GM23248 (cell line): ENCODE results near the gene SYPL1. TPM values are rescaled to one million over a fixed set of nuclear protein-coding genes. Genes with fewer than 3 reads are reported as not detected.
A peak's percentile ranks its signal among the peaks of the same experiment; 100 is the strongest.

ENCODE experiments used
- DNase-seq: peaks from one replicate; pipeline ENCODE4 v3.0.0-alpha.2; 2015
- H2AFZ ChIP-seq: fragments of 200-600 bp; sonication (generic); 2 replicates; pipeline ENCODE4 v1.6.1; 2016; ENCODE audit warnings: antibody characterized with exemption
- H3F3A ChIP-seq: fragments of 200-600 bp; sonication (generic); 2 replicates; pipeline ENCODE4 v1.6.1; 2016; ENCODE audit warnings: mild to moderate bottlenecking, antibody characterized with exemption, mixed run types; ENCODE audit not compliant: insufficient read depth
- H3K27ac ChIP-seq: fragments of 200-600 bp; sonication (generic); 2 replicates; pipeline ENCODE4 v1.5.1; 2016; ENCODE audit warnings: mild to moderate bottlenecking
- H3K27me3 ChIP-seq: fragments of 200-600 bp; sonication (generic); replicated peaks from 2 replicates; pipeline ENCODE4 v1.6.1; 2016; ENCODE audit warnings: mild to moderate bottlenecking; ENCODE audit not compliant: insufficient read depth
- H3K36me3 ChIP-seq: fragments of 200-600 bp; sonication (generic); 2 replicates; pipeline ENCODE4 v1.6.1; 2016; ENCODE audit warnings: low read depth, mild to moderate bottlenecking
- H3K4me1 ChIP-seq: fragments of 200-600 bp; sonication (generic); 2 replicates; pipeline ENCODE4 v1.6.1; 2016; ENCODE audit warnings: mild to moderate bottlenecking; ENCODE audit not compliant: insufficient read depth
- H3K4me2 ChIP-seq: fragments of 200-600 bp; sonication (generic); one replicate; pipeline ENCODE4 v1.6.1; 2016; ENCODE audit warnings: mild to moderate bottlenecking; ENCODE audit not compliant: unreplicated experiment
- H3K4me3 ChIP-seq: fragments of 200-600 bp; sonication (generic); 2 replicates; pipeline ENCODE4 v1.5.1; 2016; ENCODE audit warnings: mild to moderate bottlenecking
- H3K79me2 ChIP-seq: fragments of 200-600 bp; sonication (generic); 2 replicates; pipeline ENCODE4 v1.6.1; 2016; ENCODE audit warnings: mild to moderate bottlenecking; ENCODE audit not compliant: insufficient read depth
- H3K9ac ChIP-seq: fragments of 200-600 bp; sonication (generic); 2 replicates; pipeline ENCODE4 v1.6.1; 2016; ENCODE audit warnings: mild to moderate bottlenecking
- H3K9me2 ChIP-seq: fragments of 200-600 bp; sonication (generic); 2 replicates; pipeline ENCODE4 v1.6.1; 2016; ENCODE audit warnings: mixed run types, mild to moderate bottlenecking, moderate library complexity; ENCODE audit not compliant: insufficient read depth
- H3K9me3 ChIP-seq: fragments of 200-600 bp; sonication (generic); one replicate; pipeline ENCODE4 v1.6.1; 2017; ENCODE audit warnings: low read depth
- H4K20me1 ChIP-seq: fragments of 200-600 bp; sonication (generic); 2 replicates; pipeline ENCODE4 v1.6.0; 2016; ENCODE audit not compliant: insufficient read depth
- EZH2 ChIP-seq: fragments of 200-600 bp; sonication (generic); IDR thresholded peaks from 2 replicates; pipeline ENCODE4 v1.6.1; 2018; ENCODE audit warnings: antibody characterized with exemption, mild to moderate bottlenecking; ENCODE audit not compliant: insufficient read depth, poor library complexity, severe bottlenecking
- EZH2phosphoT487 ChIP-seq: fragments of 200-600 bp; sonication (generic); IDR thresholded peaks from 2 replicates; pipeline ENCODE4 v1.6.1; 2018; ENCODE audit warnings: antibody characterized with exemption, moderate library complexity, mild to moderate bottlenecking, low read depth; ENCODE audit not compliant: insufficient read depth
- WGBS, 2 experiments: methylation state at CpG; one replicate each; pipeline ENCODE4 v1.1.6; 2015 to 2017; ENCODE audit warnings: low lambda C conversion rate in 2 of 2, low coverage in 1 of 2; ENCODE audit errors: missing lambda C conversion rate in 2 of 2; 5-methylcytosine and 5-hydroxymethylcytosine counted together
- in situ Hi-C: fragments of 300-500 bp; cut with MboI; formaldehyde crosslinking; loops from 2 replicates; pipeline ENCODE4 v1.15.0; 2020
- polyA plus RNA-seq: library from polyadenylated mRNA; unstranded; fragments of >200 nt; fragmentation: Nextera tagmentation; extraction: Ambion mirVana; gene quantifications from 2 replicates; pipeline ENCODE4 v1.2.1, GENCODE V29; 2016
- total RNA-seq: library from RNA; depleted of rRNA; stranded (reverse); fragments of >200 nt; shearing (Covaris generic); gene quantifications from 2 replicates; pipeline ENCODE4 v1.2.3, GENCODE V29; 2014; rRNA removed

Gene SYPL1
- total RNA-seq (49.0 and 59.7 TPM in 2 replicates), polyA plus RNA-seq (105 and 110 TPM in 2 replicates)

- peak; percentile 93 for DNase-seq
- Histone ChIP-seq H3K27me3 (no peaks in the 10 kb centered on the region), H3K4me3 (peak within 1 kb of the TSS; percentile 98), H2AFZ (peak within 1 kb of the TSS; percentile 92), H3K9me3 (no peaks in the 10 kb centered on the region), H3K4me1 (peaks cover 22% of the 10 kb centered on the region), H3K27ac (peak within 1 kb of the TSS; percentile 96), H3K79me2 (peaks cover 42% of the 10 kb centered on the region), H4K20me1 (0 out of 2 replicates have a peak, but pooled peaks cover 8% of the 10 kb centered on the region), H3K9me2 (no peaks in the 10 kb centered on the region), H3F3A (peaks cover 7% of the 10 kb centered on the region), H3K36me3 (no peaks in the 10 kb centered on the region), H3K4me2 (peak within 1 kb of the TSS; percentile 94), H3K9ac (peak within 1 kb of the TSS; percentile 95)
- in situ Hi-C loops = no loop called here
- 1 to 2% methylated on average over 33 to 61 of the region's 76 CpGs for WGBS, 2 experiments
- no peak for TF ChIP-seq EZH2
These were observed at the start of gene SYPL1 for GRCh38 chr7:106112118-106112971. SYPL1 (minus strand) TSS chr7:106112312; CDS start chr7:106112208, 104 bp downstream.

GRCh38 chr7:106155027-106155426, 42.9 kb upstream of the SYPL1 start:
- H3F3A ChIP-seq = no peaks in the 10 kb centered on the region
- H3K4me3 ChIP-seq = no peak overlapping the region
- 0 out of 2 replicates have a peak, but pooled peaks cover 2% of the 10 kb centered on the region for H3K4me1 ChIP-seq
- no peak overlapping the region for H3K9ac ChIP-seq
- no peak overlapping the region for H3K27ac ChIP-seq
- H2AFZ ChIP-seq = no peak overlapping the region
- H3K36me3 ChIP-seq = no peaks in the 10 kb centered on the region
- no peaks in the 10 kb centered on the region for H4K20me1 ChIP-seq
- 49 to 70% methylated on average over 4 of the region's 4 CpGs for WGBS, 2 experiments
- TF ChIP-seq EZH2phosphoT487 (no peak), EZH2 (no peak)
- H3K9me3 ChIP-seq = no peaks in the 10 kb centered on the region
- H3K9me2 ChIP-seq = no peaks in the 10 kb centered on the region
- in situ Hi-C loops = loop anchor here (10.0 kb wide), 1 partner anchor 390 kb away; no protein-coding TSS in a partner anchor
- no peak for DNase-seq
- H3K4me2 ChIP-seq = no peak overlapping the region
- peaks cover 11% of the 10 kb centered on the region for H3K27me3 ChIP-seq
- H3K79me2 ChIP-seq = no peaks in the 10 kb centered on the region

GRCh38 chr7:106153891-106154449, 41.9 kb upstream of the SYPL1 start:
- Histone ChIP-seq H3K4me2 (peak overlapping the region; percentile 67), H3K9me2 (no peaks in the 10 kb centered on the region), H3K9me3 (no peaks in the 10 kb centered on the region), H3K27ac (no peak overlapping the region), H3K9ac (no peak overlapping the region), H3K4me1 (0 out of 2 replicates have a peak, but pooled peaks cover 2% of the 10 kb centered on the region), H2AFZ (peak overlapping the region; percentile 57), H3K36me3 (no peaks in the 10 kb centered on the region), H4K20me1 (no peaks in the 10 kb centered on the region), H3K27me3 (peaks cover 2% of the 10 kb centered on the region), H3K79me2 (no peaks in the 10 kb centered on the region), H3K4me3 (peak overlapping the region; percentile 58), H3F3A (no peaks in the 10 kb centered on the region)
- TF ChIP-seq EZH2 (no peak), EZH2phosphoT487 (no peak)
- 37 to 39% methylated on average over 15 of the region's 15 CpGs for WGBS, 2 experiments
- in situ Hi-C loops = loop anchor here (5.0 to 10.0 kb wide), 2 partner anchors 97 to 389 kb away; no protein-coding TSS in a partner anchor
- DNase-seq = peak; percentile 91

DNA sequence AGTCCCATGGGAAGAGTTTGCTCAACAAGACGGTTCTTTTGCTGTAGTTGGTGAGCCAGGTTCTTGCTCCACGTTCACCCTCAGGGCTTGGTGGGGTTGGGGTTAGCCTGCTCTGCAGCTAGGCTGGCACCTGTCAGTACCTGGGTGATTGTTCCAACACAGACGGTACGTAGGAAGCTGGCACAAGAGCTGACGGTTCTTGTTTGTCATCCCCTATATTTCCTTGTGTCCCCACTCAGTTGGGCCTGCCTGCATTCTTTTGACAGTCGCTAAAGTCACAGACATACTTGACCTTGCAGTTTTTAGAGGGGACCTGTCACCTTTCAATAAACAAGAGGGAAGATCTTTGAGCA, 40.2 kb upstream of the SYPL1 start:
- DNase-seq = no peak
- in situ Hi-C loops = loop anchor here (5.0 to 10.0 kb wide), 2 partner anchors 95 to 387 kb away; no protein-coding TSS in a partner anchor
- H3K9me2 ChIP-seq = no peaks in the 10 kb centered on the region
- H3K27ac ChIP-seq = no peak overlapping the region
- H3K4me1 ChIP-seq = 0 out of 2 replicates have a peak, but pooled peaks cover 2% of the 10 kb centered on the region
- H3K79me2 ChIP-seq = no peaks in the 10 kb centered on the region
- TF ChIP-seq EZH2phosphoT487 (no peak), EZH2 (no peak)
- no peaks in the 10 kb centered on the region for H3K9me3 ChIP-seq
- H4K20me1 ChIP-seq = no peaks in the 10 kb centered on the region
- H3F3A ChIP-seq = no peaks in the 10 kb centered on the region
- no peak overlapping the region for H3K4me3 ChIP-seq
- 53 to 65% methylated on average over 6 of the region's 6 CpGs for WGBS, 2 experiments
- no peak overlapping the region for H3K9ac ChIP-seq
- H2AFZ ChIP-seq = no peak overlapping the region
- no peak overlapping the region for H3K4me2 ChIP-seq
- H3K36me3 ChIP-seq = no peaks in the 10 kb centered on the region
- no peaks in the 10 kb centered on the region; the same call in 1 of the 2 replicates for H3K27me3 ChIP-seq
